ENCODE results near the gene ITPR1. TPM values are rescaled to one million over a fixed set of nuclear protein-coding genes. Genes with fewer than 3 reads are reported as not detected.

Gene ITPR1
- total RNA-seq, 1 donor from 2014 or later, result 81.3 TPM

GRCh38 chr3:4819746-4820145 lies 326.6 kb downstream of the ITPR1 start:
- no peak for ATAC-seq
- peak; percentile 14 for DNase-seq (ENCODE audit: low spot score)
- intact Hi-C loops (cut with DNase I), result no loop called here

GRCh38 chr3:4820296-4821121 lies 327.4 kb downstream of the ITPR1 start:
- DNase-seq (ENCODE audit: low spot score) (peak; percentile 51), ATAC-seq (no peak)
- intact Hi-C loops (cut with DNase I), result no loop called here

GRCh38 chr3:4821338-4821737 lies 328.2 kb downstream of the ITPR1 start:
- DNase-seq (ENCODE audit: low spot score) (no peak), ATAC-seq (no peak)
- intact Hi-C loops (cut with DNase I), result no loop called here

GRCh38 chr3:4821975-4822374 lies 328.8 kb downstream of the ITPR1 start:
- intact Hi-C loops (cut with DNase I), result no loop called here
- DNase-seq (ENCODE audit: low spot score), result no peak

GRCh38 chr3:4822568-4822967 lies 329.4 kb downstream of the ITPR1 start:
- intact Hi-C loops (cut with DNase I), result no loop called here
- DNase-seq (ENCODE audit: low spot score), result no peak
- ATAC-seq, result no peak

More at GRCh38 chr3:4821975-4822374, 328.8 kb downstream of the ITPR1 start:
- ATAC-seq, result no peak

GRCh38 chr3:4823385-4823784 lies 330.2 kb downstream of the ITPR1 start:
- DNase-seq (ENCODE audit: low spot score) (no peak), ATAC-seq (no peak)
- intact Hi-C loops (cut with DNase I), result no loop called here

GRCh38 chr3:4823986-4824925 lies 331.1 kb downstream of the ITPR1 start:
- no peak for DNase-seq (ENCODE audit: low spot score)
- intact Hi-C loops (cut with DNase I), result no loop called here
- no peak for ATAC-seq

- intact Hi-C loops (cut with DNase I), result no loop called here
- no peak for ATAC-seq
- no peak for DNase-seq (ENCODE audit: low spot score)
These were observed 331.8 kb downstream of the ITPR1 start for GRCh38 chr3:4824926-4825325.

- peak; percentile 64 for DNase-seq (ENCODE audit: low spot score)
- peak; percentile 56 for ATAC-seq
- intact Hi-C loops (cut with DNase I), result no loop called here
These were observed 332.5 kb downstream of the ITPR1 start for GRCh38 chr3:4825436-4826236.

GRCh38 chr3:4826237-4827100 lies 333.3 kb downstream of the ITPR1 start:
- peak; percentile 84 for ATAC-seq
- intact Hi-C loops (cut with DNase I), result no loop called here
- peak; percentile 88 for DNase-seq (ENCODE audit: low spot score)

GRCh38 chr3:4827767-4828166 lies 334.6 kb downstream of the ITPR1 start:
- ATAC-seq, result peak; percentile 5
- intact Hi-C loops (cut with DNase I), result no loop called here
- no peak for DNase-seq (ENCODE audit: low spot score)

GRCh38 chr3:4828279-4829030 lies 335.3 kb downstream of the ITPR1 start:
- intact Hi-C loops (cut with DNase I), result no loop called here
- ATAC-seq (peak; percentile 75), DNase-seq (ENCODE audit: low spot score) (peak; percentile 71)

GRCh38 chr3:4829031-4829394 lies 335.9 kb downstream of the ITPR1 start:
- no peak for ATAC-seq
- DNase-seq (ENCODE audit: low spot score), result no peak
- intact Hi-C loops (cut with DNase I), result no loop called here

- intact Hi-C loops (cut with DNase I), result no loop called here
- DNase-seq (ENCODE audit: low spot score) (no peak), ATAC-seq (no peak)
These were observed 337.4 kb downstream of the ITPR1 start for GRCh38 chr3:4830586-4830914.

- DNase-seq (ENCODE audit: low spot score), result no peak
- intact Hi-C loops (cut with DNase I), result no loop called here
- ATAC-seq, result no peak
These were observed 338.4 kb downstream of the ITPR1 start for GRCh38 chr3:4831580-4831950.

GRCh38 chr3:4833471-4833870 lies 340.3 kb downstream of the ITPR1 start:
- intact Hi-C loops (cut with DNase I), result no loop called here
- ATAC-seq (no peak), DNase-seq (ENCODE audit: low spot score) (no peak)

- no peak for DNase-seq (ENCODE audit: low spot score)
- intact Hi-C loops (cut with DNase I), result no loop called here
- no peak for ATAC-seq
These were observed 341.3 kb downstream of the ITPR1 start for GRCh38 chr3:4834403-4834866.

- DNase-seq (ENCODE audit: low spot score), result no peak
- intact Hi-C loops (cut with DNase I), result no loop called here
- no peak for ATAC-seq
These were observed 342.5 kb downstream of the ITPR1 start for GRCh38 chr3:4835616-4836043.
